Measurements from ENCODE around the gene CHFR. TPM values are rescaled to one million over a fixed set of nuclear protein-coding genes. Genes with fewer than 3 reads are reported as not detected.
"Not testable (repeated sequence)": the region's sequence is repeated elsewhere in the genome, so short reads cannot be mapped to it uniquely, and the experiment has no call there.

CHFR gene, protein sequence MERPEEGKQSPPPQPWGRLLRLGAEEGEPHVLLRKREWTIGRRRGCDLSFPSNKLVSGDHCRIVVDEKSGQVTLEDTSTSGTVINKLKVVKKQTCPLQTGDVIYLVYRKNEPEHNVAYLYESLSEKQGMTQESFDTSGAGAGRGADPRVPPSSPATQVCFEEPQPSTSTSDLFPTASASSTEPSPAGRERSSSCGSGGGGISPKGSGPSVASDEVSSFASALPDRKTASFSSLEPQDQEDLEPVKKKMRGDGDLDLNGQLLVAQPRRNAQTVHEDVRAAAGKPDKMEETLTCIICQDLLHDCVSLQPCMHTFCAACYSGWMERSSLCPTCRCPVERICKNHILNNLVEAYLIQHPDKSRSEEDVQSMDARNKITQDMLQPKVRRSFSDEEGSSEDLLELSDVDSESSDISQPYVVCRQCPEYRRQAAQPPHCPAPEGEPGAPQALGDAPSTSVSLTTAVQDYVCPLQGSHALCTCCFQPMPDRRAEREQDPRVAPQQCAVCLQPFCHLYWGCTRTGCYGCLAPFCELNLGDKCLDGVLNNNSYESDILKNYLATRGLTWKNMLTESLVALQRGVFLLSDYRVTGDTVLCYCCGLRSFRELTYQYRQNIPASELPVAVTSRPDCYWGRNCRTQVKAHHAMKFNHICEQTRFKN
- 30.6 TPM for total RNA-seq

DNA sequence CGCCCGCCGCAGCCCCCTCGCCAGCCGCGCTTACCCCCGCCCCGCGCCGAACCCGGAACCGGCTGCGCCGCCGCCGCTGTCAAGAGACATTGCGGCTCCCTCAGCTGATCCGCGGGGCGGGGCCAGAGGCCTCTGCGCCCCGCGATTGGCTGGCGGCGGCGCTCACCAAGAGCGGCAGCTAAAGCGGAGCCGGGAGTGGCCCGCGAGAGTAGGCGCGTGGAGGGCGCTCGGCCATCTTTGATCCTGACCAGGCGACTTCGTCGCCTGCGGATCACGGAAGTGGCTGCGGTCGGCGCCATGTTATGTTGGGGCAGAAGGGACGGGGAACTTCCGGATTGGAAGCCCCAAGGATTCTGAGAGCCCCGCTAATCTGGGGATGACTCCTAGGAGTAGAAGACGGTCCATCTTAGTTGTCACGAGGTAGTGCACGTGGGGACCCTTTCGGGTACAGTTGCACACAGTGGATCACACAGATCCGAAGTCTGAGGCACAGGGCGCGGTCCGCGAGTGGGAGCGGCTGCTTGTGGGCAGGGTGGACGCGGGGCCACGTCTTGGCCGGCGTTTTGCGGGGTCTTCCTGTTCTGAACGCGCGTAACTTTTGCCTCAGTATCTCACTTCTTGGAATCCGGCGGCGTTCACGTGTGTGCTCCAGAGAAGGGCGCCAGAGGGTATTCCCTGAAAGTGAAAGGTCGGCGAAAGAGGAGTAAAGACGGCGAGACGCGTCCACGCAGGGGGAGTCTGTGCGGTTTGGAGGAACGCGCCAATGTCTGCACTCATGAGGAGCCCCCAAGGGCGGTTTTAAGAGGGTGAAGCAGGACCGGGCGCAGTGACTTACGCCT, at the start of gene CHFR:
Gene CHFR (minus strand): TSS at position 93 of the 839 bp plus-strand sequence. CDS start 277 bp downstream, outside the sequence.
- peak; percentile 100 for ATAC-seq

DNA sequence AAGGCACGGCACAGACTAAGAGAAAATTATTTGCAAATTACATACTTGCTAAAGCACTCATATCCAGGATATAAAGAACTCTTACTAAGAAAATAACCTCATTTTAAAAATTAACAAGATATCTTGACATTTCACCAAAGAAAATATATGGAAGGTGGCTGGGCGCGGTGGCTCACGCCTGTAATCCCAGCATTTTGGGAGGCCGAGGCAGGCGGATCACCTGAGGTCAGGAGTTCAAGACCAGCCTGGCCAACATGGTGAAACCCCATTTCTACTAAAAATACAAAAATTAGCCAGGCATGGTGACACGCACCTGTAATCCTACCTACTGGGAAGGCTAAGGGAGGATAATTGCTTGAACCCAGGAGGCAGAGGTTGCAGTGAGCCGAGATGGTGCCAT, 49.5 kb upstream of the CHFR start:
- not testable (repeated sequence) for ATAC-seq

DNA sequence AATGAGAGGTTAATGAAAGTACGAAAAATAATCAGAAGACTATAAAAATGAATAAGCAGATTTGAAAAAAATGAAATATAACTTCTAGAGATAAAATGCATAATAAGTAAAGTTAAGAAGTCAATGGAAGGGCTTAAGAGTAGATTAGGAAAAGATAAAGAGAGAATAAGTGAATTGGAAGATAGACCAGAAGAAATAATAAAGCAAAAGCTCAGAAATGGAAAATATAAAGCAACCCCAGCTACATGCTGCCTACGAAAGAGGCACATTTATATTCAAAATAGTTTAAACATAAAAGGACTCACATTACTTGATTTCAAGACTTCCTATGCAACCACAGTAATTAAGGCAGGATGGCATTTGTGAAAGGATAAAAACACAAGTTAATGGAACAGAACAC, 48.8 kb upstream of the CHFR start:
- ATAC-seq: no peak

DNA sequence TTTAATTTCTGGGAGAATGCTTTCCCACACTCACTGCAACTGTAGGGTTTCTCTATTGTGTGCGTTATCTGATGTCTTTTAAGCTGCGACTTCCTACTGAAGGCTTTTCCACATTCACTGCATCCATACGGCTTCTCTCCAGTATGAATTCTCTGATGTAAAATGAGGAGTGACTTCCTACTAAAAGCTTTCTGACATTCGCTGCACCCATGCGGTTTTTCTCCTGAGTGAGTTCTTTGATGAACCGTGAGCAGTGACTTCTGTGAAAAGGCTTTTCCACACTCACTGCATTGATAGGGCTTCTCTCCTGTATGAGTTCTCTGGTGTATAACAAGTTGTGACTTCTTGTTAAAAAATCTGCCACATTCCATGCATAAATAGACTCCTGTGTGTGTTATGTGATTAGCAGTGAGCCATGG, 39.0 kb upstream of the CHFR start:
- ATAC-seq: no peak

DNA sequence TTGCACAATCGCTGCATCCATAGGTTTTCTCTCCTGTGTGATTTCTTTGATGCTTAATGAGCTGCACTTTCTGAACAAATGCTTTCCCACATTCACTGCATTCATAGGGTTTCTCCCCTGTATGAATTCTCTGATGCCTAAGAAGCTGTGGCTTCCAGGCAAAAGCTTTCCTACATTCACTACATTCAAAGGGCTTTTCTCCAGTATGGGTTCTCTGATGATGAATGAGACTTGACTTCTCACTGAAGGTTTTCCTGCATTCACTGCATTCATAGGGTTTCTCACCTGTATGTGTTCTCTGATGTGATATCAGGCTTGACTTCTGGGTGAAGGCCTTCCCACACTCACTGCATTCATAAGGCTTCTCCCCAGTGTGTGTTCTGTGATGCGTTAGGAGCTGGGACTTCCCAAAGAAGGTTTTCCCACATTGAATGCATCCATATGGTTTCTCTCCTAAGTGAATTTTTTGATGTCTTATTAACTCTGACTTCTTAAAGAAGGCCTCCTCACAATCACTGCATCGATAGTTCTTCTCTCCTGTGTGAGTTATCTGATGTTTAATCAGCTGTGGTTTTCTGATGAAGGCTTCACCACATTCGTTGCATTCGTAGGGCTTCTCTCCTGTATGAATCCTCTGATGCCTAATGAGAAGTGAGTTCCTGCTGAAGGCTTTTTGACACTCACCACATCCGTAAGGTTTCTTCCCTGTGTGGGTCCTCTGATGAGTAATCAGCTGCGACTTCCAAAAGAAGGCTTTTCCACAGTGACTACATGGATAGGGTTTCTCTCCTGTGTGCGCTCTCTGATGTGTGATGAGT, 38.4 kb upstream of the CHFR start:
- no peak for ATAC-seq

DNA sequence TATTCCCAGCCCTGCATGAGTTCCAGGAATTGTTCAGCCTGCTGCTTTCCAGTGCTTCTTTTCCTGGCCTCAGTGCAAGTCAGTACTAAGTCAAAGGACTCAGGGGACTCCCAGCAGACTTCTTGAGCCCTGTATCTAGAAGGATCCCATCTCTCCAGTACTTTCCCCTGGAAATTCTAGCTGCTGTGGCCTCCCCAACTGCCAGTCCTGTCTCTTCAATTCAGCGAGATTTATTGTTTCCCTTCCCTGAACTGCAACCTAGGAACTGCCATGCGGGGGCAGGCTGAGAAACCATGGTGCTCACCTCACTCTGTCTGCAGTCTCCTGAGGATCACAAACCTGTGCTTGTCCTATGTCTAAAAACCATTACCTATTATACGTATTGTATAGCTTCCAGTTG, 37.0 kb upstream of the CHFR start:
- no peak for ATAC-seq

DNA sequence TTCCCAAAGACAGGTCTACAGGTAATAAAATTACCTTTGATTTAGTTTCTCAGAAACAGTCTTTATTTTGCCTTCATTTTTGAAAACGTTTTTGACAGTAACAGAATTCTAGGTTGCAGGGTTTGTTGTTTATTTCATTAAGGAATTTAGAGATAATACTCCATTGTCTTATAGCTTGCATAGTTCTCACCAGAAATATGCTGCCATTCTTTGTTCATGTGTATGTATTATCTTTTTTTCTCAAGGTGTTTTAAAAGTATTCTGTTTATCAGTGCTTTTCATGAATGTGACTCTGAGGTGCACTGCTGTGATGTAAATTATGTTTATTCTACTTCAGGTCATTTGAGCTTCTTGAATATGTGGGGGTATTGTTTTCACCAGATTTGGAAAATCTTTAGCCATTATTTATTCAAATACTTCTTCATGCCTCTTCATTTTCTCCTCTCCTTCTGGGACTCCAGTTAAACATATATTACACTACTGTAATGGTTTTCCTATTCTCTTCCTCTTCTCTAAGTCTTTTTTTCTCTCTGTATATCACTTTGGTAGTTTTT, 36.0 kb upstream of the CHFR start:
- ATAC-seq: no peak

DNA sequence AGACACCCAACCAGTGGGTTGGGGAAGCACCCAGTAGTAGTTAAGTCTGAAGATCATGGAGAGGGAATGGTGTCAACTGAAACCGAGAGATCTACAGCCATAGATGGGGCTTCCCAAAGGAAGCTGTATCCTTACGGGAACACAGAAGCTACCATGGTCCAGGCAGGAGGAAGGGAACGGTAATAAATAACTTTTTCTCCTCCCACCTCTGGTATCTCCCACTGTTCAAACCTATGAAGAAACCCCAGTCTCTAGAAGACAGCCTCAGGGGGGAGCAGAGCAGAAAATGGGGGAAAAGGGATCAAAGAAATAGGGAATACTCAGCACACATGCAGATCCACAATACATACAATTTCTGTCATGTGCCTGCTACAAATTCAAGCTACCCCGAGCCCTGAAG, 35.3 kb upstream of the CHFR start:
- ATAC-seq: no peak

DNA sequence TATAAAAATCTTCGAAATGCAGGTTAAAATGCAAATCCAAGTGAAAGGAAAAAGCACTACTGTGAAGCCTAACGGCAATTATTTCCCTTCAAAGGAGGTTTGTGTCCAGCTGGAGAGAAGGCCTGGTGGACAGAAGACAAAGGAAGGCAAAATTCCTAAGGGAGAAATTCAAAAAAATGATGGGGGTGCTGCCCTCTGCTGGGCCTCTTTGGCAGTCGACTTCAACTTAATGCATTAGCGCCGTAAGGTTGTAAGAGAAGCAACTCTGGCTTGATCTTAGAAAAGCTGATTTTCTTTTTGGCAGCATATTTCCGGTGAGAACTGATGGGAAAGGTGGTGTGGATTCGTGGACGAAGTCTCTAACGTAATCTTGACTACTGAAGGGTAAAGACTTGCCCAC, 34.3 kb upstream of the CHFR start:
- ATAC-seq: no peak

DNA sequence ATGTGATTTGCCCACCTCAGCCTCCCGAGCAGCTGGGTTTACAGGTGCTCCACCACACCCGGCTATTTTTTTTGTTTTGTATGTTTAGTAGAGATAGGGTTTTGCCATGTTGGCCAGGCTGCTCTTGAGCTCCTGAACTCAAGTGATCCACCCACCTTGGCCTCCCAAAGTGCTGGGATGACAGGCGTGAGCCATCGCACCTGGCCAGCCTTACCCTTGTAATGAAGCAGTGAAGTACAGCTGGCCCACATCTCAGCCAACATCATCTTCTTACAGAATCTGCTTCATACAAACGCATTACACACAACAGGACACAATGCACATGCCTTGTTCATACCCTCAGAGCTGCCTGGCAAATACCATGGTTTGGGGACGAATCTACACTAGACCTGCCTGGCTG, 31.3 kb upstream of the CHFR start:
- no peak for ATAC-seq

DNA sequence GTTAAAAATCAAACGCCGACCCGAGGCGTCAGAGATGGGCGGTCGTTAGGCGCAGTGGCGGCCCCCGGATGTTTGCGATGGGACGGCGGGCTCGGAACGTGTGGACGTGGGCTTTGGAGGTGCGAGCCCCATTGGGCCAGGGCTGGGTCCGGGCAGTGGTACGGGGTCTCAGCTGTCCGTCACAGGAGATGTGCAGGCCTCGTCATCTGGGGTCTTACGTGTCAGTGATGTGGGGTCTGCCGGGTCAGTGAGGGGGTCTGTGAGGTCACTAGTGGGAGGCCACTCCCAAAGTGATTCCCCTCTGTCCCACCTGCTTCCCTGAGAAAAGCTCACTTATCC, 21.6 kb upstream of the CHFR start:
- peak; percentile 12 for ATAC-seq

DNA sequence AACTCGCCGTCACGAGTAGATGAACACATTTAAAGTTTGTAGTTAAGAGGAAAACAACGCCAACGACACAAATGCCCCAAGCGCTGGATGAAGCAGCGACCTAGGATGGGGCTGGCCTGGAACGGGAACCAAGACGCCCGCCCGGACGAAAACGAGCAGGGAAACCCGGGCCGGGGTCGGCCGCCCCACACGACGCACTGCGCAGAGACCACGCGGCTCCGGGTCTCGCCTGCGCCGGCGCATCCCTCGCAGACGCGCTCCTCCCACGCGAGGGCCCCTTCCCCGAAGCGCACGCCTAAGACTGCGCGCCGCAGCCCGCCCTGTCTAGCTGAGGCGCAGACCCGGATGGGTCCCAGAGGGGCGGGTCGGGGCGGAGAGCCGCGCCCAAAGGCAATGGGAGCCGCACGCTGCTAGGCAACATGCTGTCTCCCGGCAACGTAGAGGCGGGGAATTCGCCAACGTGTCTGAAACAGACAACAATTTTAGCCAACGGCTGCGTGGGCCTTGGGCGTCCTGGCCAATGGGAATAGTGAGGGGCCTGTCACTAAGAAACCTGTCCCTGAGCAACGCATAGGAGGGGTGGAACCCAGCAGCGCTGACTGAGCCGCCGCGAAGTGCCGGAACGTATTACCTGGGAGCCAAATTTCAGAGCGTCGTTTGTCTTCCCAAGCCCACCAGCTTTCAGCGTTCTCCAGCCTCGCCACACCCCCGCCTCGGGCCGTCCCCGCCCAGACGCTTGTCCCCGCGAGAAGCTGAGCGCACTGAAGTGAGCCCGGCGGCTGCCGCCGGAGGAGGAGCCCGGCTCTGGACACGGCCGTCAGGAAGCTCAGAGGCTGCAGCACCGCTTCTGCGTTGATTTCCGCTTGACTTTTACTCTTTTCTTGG, 21.0 kb upstream of the CHFR start:
- peak; percentile 98 for ATAC-seq

DNA sequence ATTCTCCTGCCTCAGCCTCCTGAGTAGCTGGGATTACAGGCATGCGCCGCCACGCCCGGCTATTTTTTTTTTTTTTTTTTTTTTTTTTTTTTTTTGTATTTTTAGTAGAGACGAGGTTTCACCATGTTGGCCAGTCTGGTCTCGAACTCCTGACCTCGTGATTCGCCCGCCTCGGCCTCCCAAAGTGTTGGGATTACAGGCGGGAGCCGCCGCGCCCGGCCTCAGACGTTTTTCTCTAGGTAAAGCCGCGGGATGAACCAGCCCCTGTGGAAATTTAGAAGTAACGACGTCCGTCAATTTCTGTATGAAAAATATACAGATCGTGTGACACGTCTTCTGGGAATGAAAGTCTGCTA, 20.4 kb upstream of the CHFR start:
- not testable (repeated sequence) for ATAC-seq

DNA sequence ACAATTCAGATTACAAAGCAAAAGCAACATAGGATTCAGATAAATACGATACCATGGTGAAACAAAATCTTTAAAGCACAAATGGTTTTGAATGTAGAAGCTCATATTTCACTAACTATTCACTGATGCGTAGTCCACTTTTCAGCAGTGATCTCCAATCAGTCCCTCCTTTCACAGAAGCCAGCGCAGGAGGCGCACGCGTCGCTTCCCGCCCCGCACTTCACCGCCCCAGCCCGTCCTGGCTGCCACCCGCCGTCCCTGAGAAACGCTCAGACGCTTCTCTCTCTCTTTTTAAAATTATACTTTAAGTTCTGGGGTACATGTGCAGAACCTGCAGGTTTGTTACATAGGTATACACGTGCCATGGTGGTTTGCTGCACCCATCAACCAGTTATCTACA, 19.8 kb upstream of the CHFR start:
- no peak for ATAC-seq

DNA sequence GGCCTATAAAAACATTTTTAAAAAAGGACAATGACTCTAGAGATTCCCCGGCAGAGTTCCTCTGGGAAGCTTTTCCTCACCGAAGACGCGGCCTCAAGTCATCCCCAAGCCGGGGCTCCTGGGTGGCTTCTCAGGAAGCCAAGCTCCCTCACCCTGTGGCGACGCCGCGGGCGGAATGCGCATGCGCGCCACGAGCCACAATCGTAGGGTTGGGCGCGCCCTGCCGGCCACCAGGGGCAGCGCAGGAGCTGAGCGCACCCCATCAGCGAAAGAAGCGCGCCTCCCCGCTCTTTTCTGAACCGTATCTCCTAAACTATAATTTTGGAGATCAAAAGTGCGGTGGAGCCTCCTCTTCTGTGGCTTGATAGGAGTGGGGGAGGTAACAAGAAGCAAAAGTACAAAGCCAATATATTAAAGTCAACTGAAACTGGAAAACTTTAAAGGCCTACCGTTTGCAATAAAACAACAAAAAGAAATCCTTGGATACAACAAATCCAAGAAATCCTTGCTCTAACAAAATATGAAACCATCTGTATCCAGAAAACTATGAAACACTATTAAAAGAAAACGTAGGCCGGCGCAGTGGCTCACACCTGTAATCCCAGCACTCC, 17.4 kb upstream of the CHFR start:
- peak; percentile 27 for ATAC-seq

DNA sequence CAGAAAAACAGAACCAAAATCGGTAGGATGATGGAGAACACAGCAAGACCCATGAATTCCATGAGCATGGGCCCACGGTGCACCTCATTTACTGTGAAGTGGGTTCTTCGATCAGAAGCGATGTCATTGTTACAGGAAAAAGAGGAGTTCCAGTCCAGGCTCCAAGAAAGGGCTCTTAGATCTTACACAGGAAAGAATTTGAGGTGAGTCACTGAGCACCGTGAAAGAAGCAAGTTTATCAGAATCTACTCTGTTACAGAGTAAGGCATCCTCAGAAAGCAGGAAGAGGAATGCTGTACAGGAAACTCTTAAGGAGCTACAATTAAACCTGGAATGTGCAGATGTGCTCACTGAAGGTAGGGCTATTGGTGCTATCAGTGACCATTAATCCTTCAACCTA, 11.6 kb upstream of the CHFR start:
- ATAC-seq: no peak

DNA sequence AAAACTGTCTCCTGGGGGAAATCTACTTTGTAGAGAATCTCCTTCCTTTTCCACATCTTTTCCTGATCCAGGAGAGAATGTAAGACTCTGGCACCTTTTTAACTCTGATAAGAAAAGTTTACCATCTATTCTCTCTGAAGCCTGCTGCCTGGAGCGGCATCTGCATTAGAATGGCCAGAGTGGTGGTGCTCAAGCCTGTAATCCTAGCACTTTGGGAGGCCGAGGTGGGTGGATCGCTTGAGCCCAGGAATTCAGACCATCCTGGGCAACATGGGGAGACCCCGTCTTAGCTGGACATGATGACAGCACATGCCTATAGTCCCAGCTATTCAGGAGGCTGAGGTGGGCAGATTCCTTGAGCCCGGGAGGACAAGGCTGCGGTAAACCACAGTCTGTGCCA, 1.4 kb upstream of the CHFR start:
- ATAC-seq: no peak

DNA sequence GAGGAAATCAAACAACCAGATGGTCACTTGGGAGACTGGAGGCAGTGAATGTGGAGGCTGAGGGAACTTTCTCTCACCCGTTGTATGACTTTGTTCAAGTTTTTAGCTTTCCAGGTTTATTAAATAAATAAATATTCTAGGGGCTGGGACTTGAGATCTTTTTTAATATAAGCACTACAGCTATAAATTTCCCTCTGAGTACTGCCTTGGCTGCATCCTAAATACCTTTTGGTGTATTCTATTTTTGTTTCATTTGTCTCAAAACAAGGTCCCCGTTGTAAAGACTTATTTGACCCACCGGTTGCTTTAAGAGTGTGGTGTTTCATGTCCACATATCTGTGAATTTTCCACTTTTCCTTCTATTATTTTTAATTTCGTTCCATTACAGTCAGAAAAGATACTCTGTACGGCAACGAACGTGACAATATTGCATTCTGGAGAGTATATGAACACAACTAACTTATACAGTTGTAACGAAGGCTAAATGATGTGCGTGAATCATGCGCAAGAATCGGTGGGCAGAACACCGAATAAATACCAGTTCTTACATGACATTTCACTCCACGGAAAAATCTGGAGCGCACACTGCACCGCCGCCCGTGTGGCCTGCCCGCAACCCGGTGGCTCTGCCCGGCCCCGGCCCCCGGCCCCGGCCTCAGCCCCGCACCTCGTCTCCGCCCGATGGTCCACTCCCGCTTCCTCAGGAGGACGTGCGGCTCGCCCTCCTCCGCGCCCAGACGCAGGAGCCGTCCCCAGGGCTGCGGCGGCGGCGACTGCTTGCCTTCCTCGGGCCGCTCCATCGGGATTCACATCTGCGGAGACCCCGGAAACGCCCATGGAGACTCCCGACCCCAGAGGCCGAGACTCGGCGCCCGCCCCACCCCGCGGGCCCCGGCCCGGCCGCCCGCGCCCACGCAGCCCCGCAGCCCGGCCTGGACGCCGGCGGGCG, 602 bp downstream of the CHFR start:
- peak; percentile 8 for ATAC-seq

DNA sequence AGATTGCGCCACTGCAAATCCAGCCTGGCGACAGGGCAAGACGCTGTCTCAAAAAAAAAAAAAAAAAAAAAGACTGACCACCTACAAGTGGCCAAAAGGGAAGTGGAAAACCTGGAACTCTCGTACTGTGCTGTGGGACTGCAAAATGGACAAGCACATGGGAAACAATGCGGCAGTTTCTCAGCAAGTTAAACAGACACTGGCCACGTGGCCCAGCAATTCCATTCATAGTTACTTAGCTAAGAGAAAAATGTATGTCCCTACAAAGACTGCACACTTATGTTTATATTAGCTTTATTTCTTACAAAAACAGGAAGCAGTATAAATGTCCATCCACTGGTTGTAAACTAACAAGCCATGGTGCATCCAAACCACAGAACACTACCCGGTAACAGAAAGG, 5.6 kb downstream of the CHFR start:
- no peak for ATAC-seq

DNA sequence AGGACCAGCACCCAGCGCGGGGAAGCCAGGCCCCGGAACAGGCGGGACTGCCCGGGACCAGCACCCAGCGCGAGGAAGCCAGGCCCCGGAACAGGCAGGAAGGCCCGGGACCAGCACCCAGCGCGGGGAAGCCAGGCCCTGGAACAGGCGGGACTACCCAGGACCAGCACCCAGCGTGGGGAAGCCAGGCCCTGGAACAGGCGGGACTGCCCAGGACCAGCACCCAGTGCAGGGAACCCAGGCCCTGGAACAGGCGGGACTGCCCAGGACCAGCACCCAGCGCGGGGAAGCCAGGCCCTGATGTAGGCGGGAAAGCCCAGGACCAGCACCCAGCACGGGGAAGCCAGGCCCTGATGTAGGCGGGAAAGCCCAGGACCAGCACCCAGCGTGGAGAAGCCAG, 12.8 kb downstream of the CHFR start:
- not testable (repeated sequence) for ATAC-seq

Data from esophagus mucosa (tissue), 1 donor.